Psoas muscle (tissue), 8 donors: ENCODE measurements around the gene CNNM1. TPM values are rescaled to one million over a fixed set of nuclear protein-coding genes. Genes with fewer than 3 reads are reported as not detected.

Experiments used
- ATAC-seq, 4 donors: fragments of 200-7000 bp; cut with Tn5 transposase; one replicate each; pipeline ENCODE4 v1.9.1; 2020; ENCODE audit warnings: moderate library complexity in 3 of 4, mild to moderate bottlenecking in 2 of 4
- DNase-seq, 2 donors: peaks; one replicate each; pipeline ENCODE4 v3.0.0-alpha.2; 2020
- H3K27ac ChIP-seq: fragments of 200-600 bp; one replicate; pipeline ENCODE4 v1.8.0; 2022
- H3K27me3 ChIP-seq, 3 donors: fragments of 200-600 bp in 1 of 3; one replicate each; pipeline versions ENCODE4 v1.6.1 to v1.8.0; 2013 to 2022; ENCODE audit warnings: low read length in 2 of 3, mild to moderate bottlenecking in 2 of 3, moderate library complexity in 1 of 3; ENCODE audit not compliant: insufficient read depth in 3 of 3
- H3K36me3 ChIP-seq, 2 donors: fragments of 200-600 bp in 1 of 2; one replicate each; pipeline versions ENCODE4 v1.6.1 to v1.8.0; 2013 to 2022; ENCODE audit warnings: low read depth in 1 of 2, mild to moderate bottlenecking in 1 of 2, moderate library complexity in 1 of 2; ENCODE audit not compliant: insufficient read depth in 1 of 2
- H3K4me1 ChIP-seq: fragments of 200-600 bp; one replicate; pipeline ENCODE4 v1.8.0; 2022
- H3K4me3 ChIP-seq: fragments of 200-600 bp; one replicate; pipeline ENCODE4 v1.8.0; 2022; ENCODE audit warnings: mild to moderate bottlenecking
- H3K9me3 ChIP-seq: fragments of 200-600 bp; one replicate; pipeline ENCODE4 v1.8.0; 2022
- WGBS, 3 donors: extraction: QIAGEN DNeasy Blood & Tissue Kit; methylation state at CpG; one replicate each; pipeline versions ENCODE4 v1.1.6 to v1.1.7; 2013; 5-methylcytosine and 5-hydroxymethylcytosine counted together
- intact Hi-C, 2 donors: fragments of 100-400 bp; cut with DNase I; formaldehyde crosslinking; loops; one replicate each; pipeline versions ENCODE4 v1.11.0 to v1.14.2; 2022
- polyA plus RNA-seq, 3 donors: library from polyadenylated mRNA; stranded (reverse); fragments of 200-250 nt; gene quantifications; one replicate each; pipeline ENCODE4 v1.2.3, GENCODE V29; 2013
- total RNA-seq, 4 donors: library from RNA; stranded (reverse); fragmentation: NEBNext Ultra II Directional in 2 of 4; extraction: Animal tissue kit (Norgen Biotek cat#: 25700) in 2 of 4; gene quantifications; one replicate each; pipeline versions ENCODE4 v1.2.1 to v1.2.4, GENCODE V29; 2021 to 2023
- TF ChIP-seq, protein P1 (sequence below): fragments of 200-600 bp; IDR thresholded peaks from one replicate; pipeline ENCODE4 v1.8.0; 2022; ENCODE audit warnings: antibody characterized with exemption
- donor health status: healthy with polysubstance abuse.
- donor health status: DM: no; HTN: no; CAD: no; lungs with moderate emphysema.
- donor health status: Bipolar disorder and iron deficiency.
- donor health status: healthy.
- donor health status: DM: yes; HTN: yes; CAD: no.
- donor health status: DM: no; HTN: no; CAD: no.
- donor health status: DM: no; HTN: no; CAD: no.
- donor health status: DM: yes; HTN: yes; CAD: no.

CNNM1 gene
- total and polyA plus RNA-seq, 7 donors, result 0.01 TPM; not detected in 6

DNA sequence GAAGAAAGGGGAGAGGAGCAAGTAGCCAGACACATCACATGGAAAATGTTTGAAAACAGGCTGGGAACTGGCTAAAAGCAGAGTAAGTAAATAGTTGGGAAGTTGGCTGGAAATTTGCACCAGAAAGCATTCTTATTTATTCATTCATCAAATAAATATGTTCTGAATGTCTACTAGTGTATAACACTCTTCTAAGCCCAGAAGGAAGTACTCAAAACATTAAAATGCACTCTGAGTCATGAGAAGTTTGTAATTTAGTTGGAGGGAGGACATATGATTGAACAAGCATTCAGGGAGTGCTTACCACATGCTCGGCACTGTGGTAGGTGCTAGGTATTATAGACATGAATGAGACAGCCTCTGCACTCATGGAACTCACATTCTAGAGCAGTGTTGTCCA, 37.0 kb upstream of the CNNM1 start:
- no peaks in the 10 kb centered on the region for H3K27me3 ChIP-seq

DNA sequence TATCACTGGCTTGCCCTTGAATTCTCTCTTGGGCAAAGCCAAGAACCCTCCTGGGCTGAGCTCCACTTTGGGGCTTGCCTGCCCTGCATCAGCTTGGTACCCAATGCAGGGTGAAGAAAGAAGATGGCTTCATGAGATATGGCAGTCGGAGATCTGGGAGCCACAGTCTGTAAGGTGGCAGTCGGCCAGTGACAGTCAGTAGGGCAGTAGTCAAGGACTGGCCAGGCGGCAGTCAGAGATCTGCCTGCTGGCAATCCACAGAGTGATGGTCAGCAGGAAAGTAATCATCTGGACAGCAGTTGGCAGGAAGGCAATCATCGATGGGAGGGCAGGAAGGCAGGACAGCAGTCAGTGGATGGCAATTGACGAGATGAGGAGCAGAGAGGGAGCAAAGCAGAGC, 32.6 kb upstream of the CNNM1 start:
- H3K4me3 ChIP-seq, result no peak overlapping the region
- H3K9me3 ChIP-seq, result no peaks in the 10 kb centered on the region
- no peaks in the 10 kb centered on the region for H3K4me1 ChIP-seq
- H3K27me3 ChIP-seq, result no peaks in the 10 kb centered on the region
- DNase-seq (no peak), ATAC-seq (no peak)
- TF ChIP-seq, protein P1, sequence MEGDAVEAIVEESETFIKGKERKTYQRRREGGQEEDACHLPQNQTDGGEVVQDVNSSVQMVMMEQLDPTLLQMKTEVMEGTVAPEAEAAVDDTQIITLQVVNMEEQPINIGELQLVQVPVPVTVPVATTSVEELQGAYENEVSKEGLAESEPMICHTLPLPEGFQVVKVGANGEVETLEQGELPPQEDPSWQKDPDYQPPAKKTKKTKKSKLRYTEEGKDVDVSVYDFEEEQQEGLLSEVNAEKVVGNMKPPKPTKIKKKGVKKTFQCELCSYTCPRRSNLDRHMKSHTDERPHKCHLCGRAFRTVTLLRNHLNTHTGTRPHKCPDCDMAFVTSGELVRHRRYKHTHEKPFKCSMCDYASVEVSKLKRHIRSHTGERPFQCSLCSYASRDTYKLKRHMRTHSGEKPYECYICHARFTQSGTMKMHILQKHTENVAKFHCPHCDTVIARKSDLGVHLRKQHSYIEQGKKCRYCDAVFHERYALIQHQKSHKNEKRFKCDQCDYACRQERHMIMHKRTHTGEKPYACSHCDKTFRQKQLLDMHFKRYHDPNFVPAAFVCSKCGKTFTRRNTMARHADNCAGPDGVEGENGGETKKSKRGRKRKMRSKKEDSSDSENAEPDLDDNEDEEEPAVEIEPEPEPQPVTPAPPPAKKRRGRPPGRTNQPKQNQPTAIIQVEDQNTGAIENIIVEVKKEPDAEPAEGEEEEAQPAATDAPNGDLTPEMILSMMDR, result no peak
- WGBS, 3 donors, result 41 to 60% (median 42%) methylated on average over 5 of the region's 5 CpGs
- intact Hi-C loops, result no loop called here
- H3K27ac ChIP-seq, result no peak overlapping the region
- no peaks in the 10 kb centered on the region for H3K36me3 ChIP-seq

More for the DNA sequence above, 37.0 kb upstream of the CNNM1 start:
- Histone ChIP-seq H3K9me3 (no peaks in the 10 kb centered on the region), H3K4me3 (no peak overlapping the region), H3K4me1 (no peaks in the 10 kb centered on the region), H3K27ac (no peak overlapping the region), H3K36me3 (no peaks in the 10 kb centered on the region)
- DNase-seq (no peak), ATAC-seq (no peak)
- 58 to 65% (median 59%) methylated on average over 1 of the region's 1 CpG for WGBS, 3 donors
- TF ChIP-seq, protein P1, result no peak
- intact Hi-C loops, result no loop called here

DNA sequence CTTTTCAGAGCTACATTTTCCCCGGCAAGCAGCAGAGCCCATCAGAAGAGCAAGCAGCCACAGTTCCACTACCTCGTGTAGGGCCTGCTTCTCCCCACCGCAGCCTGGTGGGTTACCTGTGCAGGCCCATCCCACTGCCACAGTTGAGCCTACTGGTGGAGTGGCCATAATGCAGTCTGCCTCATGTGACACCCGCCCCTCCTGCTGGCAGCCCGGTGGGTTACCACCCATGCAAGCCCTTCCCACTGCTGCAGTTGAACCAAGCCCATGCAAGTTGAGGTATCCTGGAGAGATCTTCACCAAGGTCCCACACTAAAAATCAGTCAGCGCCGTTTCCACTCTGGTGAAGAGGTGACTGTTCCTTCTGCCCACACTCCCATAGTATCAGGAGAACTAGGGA, 32.1 kb upstream of the CNNM1 start:
- Histone ChIP-seq H3K4me1 (no peaks in the 10 kb centered on the region), H3K9me3 (no peaks in the 10 kb centered on the region), H3K4me3 (no peak overlapping the region), H3K27ac (no peak overlapping the region), H3K36me3 (no peaks in the 10 kb centered on the region), H3K27me3 (no peaks in the 10 kb centered on the region)
- DNase-seq (no peak), ATAC-seq (no peak)
- TF ChIP-seq, protein P1, result no peak
- intact Hi-C loops, result no loop called here
- 79 to 90% (median 83%) methylated on average over 7 of the region's 7 CpGs for WGBS, 3 donors

- TF ChIP-seq, protein P1, result no peak
- no peak overlapping the region for H3K27ac ChIP-seq
- DNase-seq (no peak), ATAC-seq (no peak)
- H3K4me1 ChIP-seq, result no peaks in the 10 kb centered on the region
- H3K4me3 ChIP-seq, result no peak overlapping the region
- no peaks in the 10 kb centered on the region for H3K9me3 ChIP-seq
- no peaks in the 10 kb centered on the region for H3K27me3 ChIP-seq
- intact Hi-C loops, result no loop called here
- no peaks in the 10 kb centered on the region for H3K36me3 ChIP-seq
- 20 to 30% (median 22%) methylated on average over 5 of the region's 5 CpGs for WGBS, 3 donors
Measured at GRCh38 chr10:99303899-99304861, 25.0 kb upstream of the CNNM1 start.
